Peyer's patch (tissue), 4 donors: ENCODE measurements around the gene AGO3. TPM values are rescaled to one million over a fixed set of nuclear protein-coding genes. Genes with fewer than 3 reads are reported as not detected.

Experiments
- DNase-seq, 3 donors: peaks; one replicate each; pipeline ENCODE4 v3.0.0-alpha.2; 2017 to 2019
- H3K27ac ChIP-seq, 4 donors: fragments of 200-600 bp; sonication (generic); one replicate each; pipeline ENCODE4 v1.5.1; 2016 to 2019
- H3K27me3 ChIP-seq, 2 donors: fragments of 200-600 bp; sonication (generic); one replicate each; pipeline ENCODE4 v1.5.1; 2019
- H3K36me3 ChIP-seq, 3 donors: fragments of 200-600 bp; sonication (generic); one replicate each; pipeline ENCODE4 v1.5.1; 2016 to 2019
- H3K4me1 ChIP-seq, 4 donors: fragments of 200-600 bp; sonication (generic); one replicate each; pipeline ENCODE4 v1.5.1; 2016 to 2019
- H3K4me3 ChIP-seq, 4 donors: fragments of 200-600 bp; sonication (generic); 1 replicate in 3 of 4; 2 replicates in 1 of 4; pipeline ENCODE4 v1.5.1; 2016 to 2019; ENCODE audit warnings: mild to moderate bottlenecking in 1 of 4
- H3K9me3 ChIP-seq, 4 donors: fragments of 200-600 bp; sonication (generic); one replicate each; pipeline ENCODE4 v1.5.1; 2016 to 2019; ENCODE audit warnings: mild to moderate bottlenecking in 1 of 4
- CTCF ChIP-seq, 6 experiments: fragments of 450-650 bp in 4 of 6; fragments of 200-600 bp in 2 of 6; sonication (generic) in 1 of 6; IDR thresholded peaks; one replicate each; pipeline ENCODE4 v1.5.1; 2017 to 2019; ENCODE audit warnings: antibody characterized with exemption in 6 of 6, mild to moderate bottlenecking in 3 of 6, moderate library complexity in 1 of 6
- POLR2A ChIP-seq, 2 donors: fragments of 450-650 bp; IDR thresholded peaks; one replicate each; pipeline ENCODE4 v1.5.1; 2017; ENCODE audit warnings: antibody characterized with exemption in 2 of 2, mild to moderate bottlenecking in 2 of 2, moderate library complexity in 2 of 2
- total RNA-seq, 4 donors: library from RNA; depleted of rRNA; stranded (reverse); fragments of >200 nt; gene quantifications; one replicate each; pipeline ENCODE4 v1.1.0, GENCODE V29; 2016

The AGO3 gene
- total RNA-seq, 4 donors from 2014 or later: 12.1 to 33.0 (median 18.6) TPM

- DNase-seq: peak in 2 of 3 donors; percentile 50 to 56
- H3K27me3 ChIP-seq: no peaks in the 10 kb centered on the region
- TF ChIP-seq CTCF (IDR thresholded peaks at IDR 0.05): no peak
- TF ChIP-seq POLR2A (IDR thresholded peaks at IDR 0.05): no peak
Observed at GRCh38 chr1:36089393-36090121, 158.7 kb downstream of the AGO3 start.

GRCh38 chr1:36091141-36091540 lies 160.2 kb downstream of the AGO3 start:
- no peaks in the 10 kb centered on the region for H3K9me3 ChIP-seq
- H3K4me3 ChIP-seq: no peak overlapping the region
- peaks cover 0 to 42% (median 0%) of the 10 kb centered on the region in 3 donors for H3K36me3 ChIP-seq
- DNase-seq: peak in 1 of 3 donors; percentile 29
- no peaks in the 10 kb centered on the region for H3K27me3 ChIP-seq
- TF ChIP-seq CTCF (IDR thresholded peaks at IDR 0.05) (no peak), POLR2A (IDR thresholded peaks at IDR 0.05) (no peak)
- peaks cover 0 to 26% (median 11%) of the 10 kb centered on the region in 4 donors for H3K4me1 ChIP-seq
- H3K27ac ChIP-seq: no peak overlapping the region

More at GRCh38 chr1:36089393-36090121, 158.7 kb downstream of the AGO3 start:
- H3K36me3 ChIP-seq: peaks cover 0 to 37% (median 0%) of the 10 kb centered on the region in 3 donors
- H3K4me3 ChIP-seq: peak overlapping the region; percentile 83 to 98 (median 88)
- H3K4me1 ChIP-seq: peaks cover 0 to 27% (median 11%) of the 10 kb centered on the region in 4 donors
- no peaks in the 10 kb centered on the region for H3K9me3 ChIP-seq
- peak overlapping the region; percentile 78 to 92 (median 90) for H3K27ac ChIP-seq

- peaks cover 0 to 26% (median 11%) of the 10 kb centered on the region in 4 donors for H3K4me1 ChIP-seq
- H3K27ac ChIP-seq: no peak overlapping the region
- TF ChIP-seq POLR2A (IDR thresholded peaks at IDR 0.05) (no peak), CTCF (IDR thresholded peaks at IDR 0.05) (no peak)
Observed at GRCh38 chr1:36091698-36092097, 160.8 kb downstream of the AGO3 start.

GRCh38 chr1:36092166-36092797 lies 161.4 kb downstream of the AGO3 start:
- Histone ChIP-seq H3K4me1 (peaks cover 0 to 26% (median 11%) of the 10 kb centered on the region in 4 donors), H3K4me3 (no peak overlapping the region), H3K27ac (no peak overlapping the region), H3K36me3 (peaks cover 0 to 46% (median 0%) of the 10 kb centered on the region in 3 donors), H3K27me3 (no peaks in the 10 kb centered on the region), H3K9me3 (no peaks in the 10 kb centered on the region)
- TF ChIP-seq CTCF (IDR thresholded peaks at IDR 0.05) (no peak), POLR2A (IDR thresholded peaks at IDR 0.05) (no peak)
- peak in 1 of 3 donors; percentile 29 for DNase-seq

More at GRCh38 chr1:36091698-36092097, 160.8 kb downstream of the AGO3 start:
- DNase-seq: peak in 1 of 3 donors; percentile 40
- H3K36me3 ChIP-seq: peaks cover 0 to 46% (median 0%) of the 10 kb centered on the region in 3 donors
- H3K9me3 ChIP-seq: no peaks in the 10 kb centered on the region
- H3K27me3 ChIP-seq: no peaks in the 10 kb centered on the region
- no peak overlapping the region for H3K4me3 ChIP-seq

- TF ChIP-seq CTCF (IDR thresholded peaks at IDR 0.05) (no peak), POLR2A (IDR thresholded peaks at IDR 0.05) (no peak)
- no peak overlapping the region for H3K27ac ChIP-seq
- peaks cover 0 to 46% (median 0%) of the 10 kb centered on the region in 3 donors for H3K36me3 ChIP-seq
- H3K4me3 ChIP-seq: no peak overlapping the region
- H3K9me3 ChIP-seq: no peaks in the 10 kb centered on the region
- H3K4me1 ChIP-seq: peaks cover 0 to 26% (median 11%) of the 10 kb centered on the region in 4 donors
- DNase-seq: peak in 1 of 3 donors; percentile 22
- no peaks in the 10 kb centered on the region for H3K27me3 ChIP-seq
Observed at GRCh38 chr1:36092798-36093185, 161.9 kb downstream of the AGO3 start.
